NT2/D1 (cell line): Measurements from ENCODE around the gene GALNT9.
"Not testable (repeated sequence)": the region's sequence is repeated elsewhere in the genome, so short reads cannot be mapped to it uniquely, and the experiment has no call there.

Experiments
- DNase-seq: peaks from one replicate; pipeline ENCODE4 v3.0.0-alpha.2; 2011; ENCODE audit warnings: low read depth, low spot score
- H3K27me3 ChIP-seq: 2 replicates; pipeline ENCODE4 v1.6.0; 2011; ENCODE audit warnings: mild to moderate bottlenecking; ENCODE audit not compliant: insufficient read length, insufficient read depth
- H3K36me3 ChIP-seq: 2 replicates; pipeline ENCODE4 v1.6.1; 2011; ENCODE audit warnings: mild to moderate bottlenecking, low read length, mixed read lengths; ENCODE audit not compliant: insufficient read depth, insufficient read length
- H3K4me1 ChIP-seq: 2 replicates; pipeline ENCODE4 v1.5.1; 2011; ENCODE audit not compliant: insufficient read depth, insufficient read length
- H3K4me3 ChIP-seq: 2 replicates; pipeline ENCODE4 v1.5.1; 2011; ENCODE audit warnings: low read depth; ENCODE audit not compliant: insufficient read length
- H3K9ac ChIP-seq: 2 replicates; pipeline ENCODE4 v1.6.0; 2011; ENCODE audit warnings: low read depth; ENCODE audit not compliant: insufficient read length
- H3K9me3 ChIP-seq: 2 replicates; pipeline ENCODE4 v1.5.1; 2011; ENCODE audit warnings: mild to moderate bottlenecking, low read length; ENCODE audit not compliant: insufficient read depth
- SUZ12 ChIP-seq: IDR thresholded peaks from 2 replicates; pipeline ENCODE4 v1.6.1; 2011; ENCODE audit not compliant: insufficient read length, insufficient read depth; ENCODE audit errors: extremely low read depth
- YY1 ChIP-seq: IDR thresholded peaks from 2 replicates; pipeline ENCODE4 v1.6.1; 2011; ENCODE audit not compliant: insufficient read length, insufficient read depth
- ZNF274 ChIP-seq: IDR thresholded peaks from 2 replicates; pipeline ENCODE4 v1.6.1; 2011; ENCODE audit warnings: mild to moderate bottlenecking, low read depth, low read length

The GALNT9 gene

GRCh38 chr12:132270516-132270915 is 58.9 kb downstream of the GALNT9 start:
- H3K27me3 ChIP-seq, result peaks cover 55% of the 10 kb centered on the region
- H3K4me1 ChIP-seq, result peaks cover 15% of the 10 kb centered on the region
- no peak for DNase-seq
- no peak for TF ChIP-seq SUZ12
- TF ChIP-seq YY1, result no peak
- H3K9ac ChIP-seq, result no peak overlapping the region
- no peak overlapping the region for H3K4me3 ChIP-seq
- no peaks in the 10 kb centered on the region for H3K9me3 ChIP-seq
- no peaks in the 10 kb centered on the region for H3K36me3 ChIP-seq

- Histone ChIP-seq H3K4me1 (peaks cover 7% of the 10 kb centered on the region), H3K4me3 (no peak overlapping the region), H3K9me3 (no peaks in the 10 kb centered on the region), H3K36me3 (no peaks in the 10 kb centered on the region), H3K9ac (no peak overlapping the region), H3K27me3 (peaks cover 65% of the 10 kb centered on the region)
- TF ChIP-seq SUZ12, result no peak
- TF ChIP-seq YY1, result no peak
- DNase-seq, result no peak
Observed at GRCh38 chr12:132269271-132269968, 60.0 kb downstream of the GALNT9 start.

DNA sequence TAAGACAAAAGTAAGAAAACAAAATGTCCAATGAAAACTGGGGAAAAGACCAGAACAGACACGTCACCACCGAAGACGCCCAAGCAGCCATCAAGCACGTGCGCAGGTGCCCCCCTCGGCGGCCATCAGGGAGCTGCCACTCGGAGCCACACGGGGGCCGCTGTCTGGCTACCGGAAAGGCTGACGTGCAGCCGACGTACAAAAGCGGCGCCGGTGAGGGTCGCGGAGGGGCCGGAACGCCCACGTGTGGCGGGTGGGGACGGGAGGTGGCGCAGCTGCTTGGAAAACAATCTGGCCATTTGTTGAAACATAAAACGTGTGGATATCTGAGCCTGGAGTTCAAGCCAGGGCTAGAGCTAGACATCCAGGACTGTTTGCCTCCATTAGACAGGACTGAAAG is 60.7 kb downstream of the GALNT9 start:
- H3K36me3 ChIP-seq, result no peaks in the 10 kb centered on the region
- peaks cover 2% of the 10 kb centered on the region for H3K4me1 ChIP-seq
- no peak overlapping the region for H3K4me3 ChIP-seq
- H3K9ac ChIP-seq, result no peak overlapping the region
- TF ChIP-seq SUZ12 (no peak), ZNF274 (no peak), YY1 (no peak)
- H3K9me3 ChIP-seq, result no peaks in the 10 kb centered on the region
- DNase-seq, result no peak
- peaks cover 69% of the 10 kb centered on the region for H3K27me3 ChIP-seq

DNA sequence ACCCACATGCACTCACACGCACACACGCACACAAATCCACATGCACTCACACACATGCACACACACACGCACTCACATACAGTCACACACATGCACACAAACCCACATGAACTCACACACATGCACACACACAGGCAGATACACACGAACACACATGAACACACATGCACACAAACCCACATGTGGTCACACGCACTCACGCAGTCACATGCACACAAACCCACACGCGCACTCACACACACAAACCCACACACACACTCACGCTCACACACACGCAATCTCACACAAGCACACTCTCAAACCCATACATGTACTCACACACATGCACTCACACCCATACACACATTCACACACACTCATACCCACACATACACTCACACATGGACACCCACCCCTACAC is 61.5 kb downstream of the GALNT9 start:
- Histone ChIP-seq H3K9ac (no peak overlapping the region), H3K9me3 (no peaks in the 10 kb centered on the region), H3K4me3 (no peak overlapping the region), H3K36me3 (no peaks in the 10 kb centered on the region), H3K27me3 (peaks cover 77% of the 10 kb centered on the region), H3K4me1 (no peaks in the 10 kb centered on the region)
- DNase-seq, result no peak
- TF ChIP-seq YY1 (no peak), SUZ12 (no peak), ZNF274 (no peak)

GRCh38 chr12:132266802-132267201 is 62.6 kb downstream of the GALNT9 start:
- H3K27me3 ChIP-seq, result peaks cover 87% of the 10 kb centered on the region
- H3K9me3 ChIP-seq, result no peaks in the 10 kb centered on the region
- TF ChIP-seq YY1, result no peak
- no peak for TF ChIP-seq ZNF274
- TF ChIP-seq SUZ12, result no peak
- DNase-seq, result no peak
- no peak overlapping the region for H3K9ac ChIP-seq
- H3K4me3 ChIP-seq, result no peak overlapping the region
- H3K4me1 ChIP-seq, result no peaks in the 10 kb centered on the region
- H3K36me3 ChIP-seq, result no peaks in the 10 kb centered on the region

DNA sequence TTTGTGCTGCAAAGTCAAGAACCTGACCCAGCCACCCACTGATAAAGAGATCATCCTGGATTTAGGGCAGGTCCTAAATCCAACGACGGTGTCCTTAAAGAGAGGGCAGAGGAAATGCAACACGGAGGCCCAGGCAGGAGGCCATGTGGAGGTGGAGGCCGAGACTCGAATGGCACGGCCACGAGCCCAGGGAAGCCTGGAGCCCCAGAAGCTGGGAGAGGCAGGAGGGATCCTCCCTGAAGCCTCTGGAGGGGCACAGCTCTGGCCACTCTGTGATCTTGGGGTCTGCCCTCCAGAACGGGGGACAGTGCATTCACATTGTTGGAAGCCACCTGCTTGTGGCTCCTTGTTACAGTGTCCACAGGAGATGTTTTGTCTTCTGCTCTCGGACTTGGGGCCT is 63.0 kb downstream of the GALNT9 start:
- H3K36me3 ChIP-seq, result no peaks in the 10 kb centered on the region
- H3K4me3 ChIP-seq, result no peak overlapping the region
- no peak for TF ChIP-seq YY1
- TF ChIP-seq SUZ12, result no peak
- no peak for TF ChIP-seq ZNF274
- no peak for DNase-seq
- peaks cover 91% of the 10 kb centered on the region for H3K27me3 ChIP-seq
- H3K4me1 ChIP-seq, result no peaks in the 10 kb centered on the region
- no peaks in the 10 kb centered on the region for H3K9me3 ChIP-seq
- no peak overlapping the region for H3K9ac ChIP-seq

DNA sequence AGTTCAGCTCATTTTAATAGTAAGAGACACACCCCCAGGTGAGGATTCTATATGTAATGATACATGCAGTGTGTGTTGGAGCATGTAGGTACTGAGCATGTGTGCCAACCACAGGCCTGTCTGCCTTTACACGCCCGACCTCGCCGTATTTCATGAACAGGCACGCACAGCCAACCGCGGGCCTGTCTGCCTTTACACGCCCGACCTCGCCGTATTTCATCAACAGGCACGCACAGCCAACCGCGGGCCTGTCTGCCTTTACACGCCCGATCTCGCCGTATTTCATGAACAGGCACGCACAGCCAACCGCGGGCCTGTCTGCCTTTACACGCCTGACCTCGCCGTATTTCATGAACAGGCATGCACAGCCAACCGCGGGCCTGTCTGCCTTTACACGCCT is 63.6 kb downstream of the GALNT9 start:
- not testable (repeated sequence) for H3K36me3 ChIP-seq, H3K4me1 ChIP-seq, H3K9ac ChIP-seq, DNase-seq, H3K4me3 ChIP-seq, H3K9me3 ChIP-seq
- H3K27me3 ChIP-seq, result peaks cover 94% of the 10 kb centered on the region

DNA sequence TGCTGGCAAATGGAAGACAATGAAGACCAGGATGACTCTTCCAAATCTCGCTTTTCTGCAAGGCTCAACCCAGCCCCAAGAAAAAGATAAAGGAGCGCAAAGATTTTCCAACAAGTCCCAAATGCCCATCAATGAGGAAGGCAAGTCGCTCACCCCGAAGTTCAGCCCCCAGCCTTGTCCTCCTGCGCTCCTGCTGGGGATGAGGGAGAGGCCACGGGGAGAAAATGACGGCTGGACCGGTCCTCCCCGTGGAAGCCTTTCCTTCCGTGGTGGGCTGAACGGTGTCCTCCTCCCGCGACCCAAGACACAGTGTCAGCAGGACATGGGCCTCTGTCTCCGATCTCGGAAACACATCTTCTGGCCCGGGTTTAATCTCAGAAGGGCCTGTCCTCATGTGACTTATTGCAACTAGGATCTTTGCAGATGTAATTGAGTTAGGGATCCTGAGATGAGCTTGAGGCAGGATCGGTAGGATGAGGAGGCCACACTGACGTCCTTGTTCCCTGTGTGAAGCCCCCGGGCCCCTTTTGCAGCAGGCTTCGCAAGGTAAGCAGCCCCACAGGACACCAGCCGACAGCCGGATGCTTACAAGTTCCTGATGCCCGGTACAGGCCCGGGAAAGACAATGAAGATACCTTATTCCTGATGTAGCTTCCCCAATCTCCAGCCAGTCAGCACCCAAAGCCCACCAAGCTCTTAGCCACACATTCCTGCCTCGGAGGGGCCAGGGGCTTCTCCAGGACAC is 64.2 kb downstream of the GALNT9 start:
- no peak for TF ChIP-seq ZNF274
- no peaks in the 10 kb centered on the region for H3K36me3 ChIP-seq
- peaks cover 91% of the 10 kb centered on the region for H3K27me3 ChIP-seq
- no peak for DNase-seq
- H3K4me1 ChIP-seq, result no peaks in the 10 kb centered on the region
- H3K9ac ChIP-seq, result no peak overlapping the region
- H3K9me3 ChIP-seq, result no peaks in the 10 kb centered on the region
- H3K4me3 ChIP-seq, result no peak overlapping the region
